Activated T-cell treated with anti-CD3 and anti-CD28 coated beads, Interleukin-2, amount 50 U/mL, for 24 hours (primary cell): ENCODE results near the gene PPP4R4.
A peak's percentile ranks its signal among the peaks of the same experiment; 100 is the strongest.

ENCODE experiments used
- DNase-seq: peaks from one replicate; pipeline ENCODE4 v3.0.0-alpha.2; 2020
- H3K27ac Mint-ChIP-seq: 2 replicates; pipeline ENCODE4 v1.8.0; 2020; ENCODE audit warnings: mild to moderate bottlenecking, mixed read lengths
- H3K27me3 Mint-ChIP-seq: 2 replicates; pipeline ENCODE4 v1.8.0; 2020; ENCODE audit warnings: mixed read lengths
- H3K36me3 Mint-ChIP-seq: 2 replicates; pipeline ENCODE4 v1.8.0; 2020; ENCODE audit warnings: low read depth, mixed read lengths
- H3K4me1 Mint-ChIP-seq: 2 replicates; pipeline ENCODE4 v1.8.0; 2020; ENCODE audit warnings: low read depth, mixed read lengths
- H3K4me3 Mint-ChIP-seq: 2 replicates; pipeline ENCODE4 v1.8.0; 2020; ENCODE audit warnings: mild to moderate bottlenecking, moderate library complexity, mixed read lengths
- H3K9me3 Mint-ChIP-seq: 2 replicates; pipeline ENCODE4 v1.8.0; 2020; ENCODE audit warnings: mixed read lengths

Gene PPP4R4

DNA sequence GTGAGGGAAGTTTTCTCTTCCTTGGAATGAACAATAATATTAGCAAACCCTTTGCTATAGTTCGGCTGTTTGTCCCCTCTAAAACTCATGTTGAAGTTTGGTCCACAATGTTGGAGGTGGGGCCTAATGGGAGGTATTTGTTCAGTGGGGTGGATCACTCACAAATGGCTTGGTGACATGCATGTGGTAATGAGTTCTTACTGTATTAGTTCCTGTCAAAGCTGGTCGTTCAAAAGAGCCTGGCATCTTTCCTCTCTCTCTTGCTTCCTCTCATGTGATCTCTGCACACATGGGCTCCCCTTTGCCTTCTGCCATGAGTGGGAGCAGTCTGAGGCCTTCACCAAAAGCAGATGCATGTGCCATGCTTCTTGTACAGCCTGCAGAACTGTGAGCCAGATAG lies 13.1 kb upstream of the PPP4R4 start:
- Mint-ChIP-seq H3K27ac (peak overlapping the region; percentile 63), H3K9me3 (no peaks in the 10 kb centered on the region), H3K27me3 (no peaks in the 10 kb centered on the region), H3K4me3 (no peak overlapping the region), H3K36me3 (no peaks in the 10 kb centered on the region), H3K4me1 (peaks cover 76% of the 10 kb centered on the region)
- DNase-seq, result no peak

DNA sequence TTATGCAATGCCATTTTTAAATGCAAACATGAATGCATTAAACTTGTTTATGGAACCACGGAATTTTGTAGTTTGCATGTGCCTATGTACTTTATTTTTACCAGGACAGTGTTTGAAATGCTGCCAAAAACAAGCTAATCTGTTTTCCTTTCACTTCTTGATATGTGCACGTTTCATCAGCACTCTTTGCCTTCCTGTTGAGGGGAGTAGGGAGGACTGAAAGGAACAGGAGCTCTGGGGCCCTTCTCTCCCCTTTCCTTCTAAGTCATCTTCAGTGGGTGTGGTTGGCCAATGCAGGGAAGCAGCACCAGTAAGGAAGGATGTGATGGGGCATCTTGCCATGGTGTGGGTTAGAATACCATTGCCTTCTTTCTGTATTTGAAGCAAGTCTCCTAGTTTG lies 12.1 kb upstream of the PPP4R4 start:
- H3K4me1 Mint-ChIP-seq, result peaks cover 74% of the 10 kb centered on the region
- no peak overlapping the region for H3K4me3 Mint-ChIP-seq
- H3K9me3 Mint-ChIP-seq, result no peaks in the 10 kb centered on the region
- no peaks in the 10 kb centered on the region for H3K27me3 Mint-ChIP-seq
- no peaks in the 10 kb centered on the region for H3K36me3 Mint-ChIP-seq
- no peak for DNase-seq
- H3K27ac Mint-ChIP-seq, result peak overlapping the region; percentile 47

GRCh38 chr14:94162466-94162865 lies 11.7 kb upstream of the PPP4R4 start:
- Mint-ChIP-seq H3K9me3 (no peaks in the 10 kb centered on the region), H3K27me3 (no peaks in the 10 kb centered on the region), H3K27ac (peak overlapping the region; percentile 47), H3K4me1 (peaks cover 70% of the 10 kb centered on the region), H3K4me3 (no peak overlapping the region), H3K36me3 (no peaks in the 10 kb centered on the region)
- no peak for DNase-seq

- no peak for DNase-seq
- Mint-ChIP-seq H3K27me3 (no peaks in the 10 kb centered on the region), H3K9me3 (no peaks in the 10 kb centered on the region), H3K4me1 (peaks cover 56% of the 10 kb centered on the region), H3K36me3 (no peaks in the 10 kb centered on the region), H3K4me3 (no peak overlapping the region), H3K27ac (no peak overlapping the region)
Measured at GRCh38 chr14:94163796-94164195, 10.3 kb upstream of the PPP4R4 start.

DNA sequence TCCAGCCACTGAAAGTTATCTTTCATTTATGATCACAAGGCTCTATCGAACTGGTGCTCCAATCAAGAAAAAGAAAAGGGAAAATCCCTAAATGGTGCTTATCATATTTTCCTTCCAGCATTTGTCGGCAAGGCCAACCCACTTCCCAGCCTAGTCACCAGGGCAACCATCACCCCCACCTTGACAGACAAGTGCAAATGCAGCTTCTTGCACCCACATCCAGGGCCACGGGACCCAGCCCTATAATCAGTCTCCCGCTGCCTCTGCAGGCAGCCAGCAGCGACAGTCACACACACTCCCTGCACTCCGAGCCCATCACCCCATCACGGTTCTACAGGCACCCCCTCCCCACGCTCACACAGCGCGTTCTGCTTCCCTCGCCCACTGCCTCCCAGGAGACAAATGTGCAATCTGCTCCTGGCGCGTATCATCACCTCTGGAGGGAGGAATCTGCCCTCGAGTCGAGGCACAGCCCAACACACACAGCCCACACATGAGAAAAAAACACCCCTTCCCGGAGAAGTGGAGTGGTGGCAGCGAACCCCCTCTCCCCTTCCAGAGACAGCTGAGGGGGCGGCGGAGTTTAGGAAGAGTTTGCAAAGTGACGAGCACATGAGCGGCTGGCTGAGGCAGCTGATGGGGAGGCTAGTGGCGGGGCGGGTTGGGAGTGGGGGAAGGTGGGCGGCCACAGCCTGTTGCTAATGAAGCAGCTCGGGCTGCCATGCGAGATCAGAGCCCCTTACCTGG lies 9.3 kb upstream of the PPP4R4 start:
- no peaks in the 10 kb centered on the region for H3K27me3 Mint-ChIP-seq
- no peak for DNase-seq
- peaks cover 49% of the 10 kb centered on the region for H3K4me1 Mint-ChIP-seq
- H3K27ac Mint-ChIP-seq, result peak overlapping the region; percentile 71
- no peaks in the 10 kb centered on the region for H3K9me3 Mint-ChIP-seq
- no peaks in the 10 kb centered on the region for H3K36me3 Mint-ChIP-seq
- H3K4me3 Mint-ChIP-seq, result no peak overlapping the region

- no peak overlapping the region for H3K27ac Mint-ChIP-seq
- H3K9me3 Mint-ChIP-seq, result no peaks in the 10 kb centered on the region
- DNase-seq, result no peak
- H3K4me1 Mint-ChIP-seq, result peaks cover 40% of the 10 kb centered on the region
- no peaks in the 10 kb centered on the region for H3K27me3 Mint-ChIP-seq
- H3K4me3 Mint-ChIP-seq, result no peak overlapping the region
- H3K36me3 Mint-ChIP-seq, result no peaks in the 10 kb centered on the region
Measured at GRCh38 chr14:94165744-94166143, 8.4 kb upstream of the PPP4R4 start.

DNA sequence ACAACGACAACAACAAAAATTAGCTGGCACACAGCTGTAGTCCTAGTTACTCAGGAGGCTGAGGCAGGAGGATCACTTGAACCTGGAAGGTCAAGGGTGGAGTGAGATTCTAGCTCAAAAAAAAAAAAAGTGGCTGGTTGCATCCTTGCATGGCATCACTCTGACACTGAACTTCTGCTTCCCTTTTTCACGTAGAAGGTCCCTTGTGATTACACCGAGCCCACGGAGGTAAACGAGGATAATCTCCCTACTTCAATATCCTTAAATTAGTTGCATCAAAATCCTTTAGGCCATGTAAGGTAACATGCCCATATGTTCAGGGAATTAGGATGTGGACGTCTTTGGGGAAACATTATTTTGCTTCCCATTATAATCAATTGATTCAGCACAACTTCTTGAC lies 4.0 kb upstream of the PPP4R4 start:
- Mint-ChIP-seq H3K4me1 (peaks cover 15% of the 10 kb centered on the region), H3K27ac (no peak overlapping the region)

GRCh38 chr14:94171208-94171607 lies 2.9 kb upstream of the PPP4R4 start:
- H3K27me3 Mint-ChIP-seq, result peaks cover 26% of the 10 kb centered on the region
- no peaks in the 10 kb centered on the region for H3K9me3 Mint-ChIP-seq
- no peak overlapping the region for H3K4me3 Mint-ChIP-seq
- H3K27ac Mint-ChIP-seq, result no peak overlapping the region
- peaks cover 21% of the 10 kb centered on the region for H3K4me1 Mint-ChIP-seq
- DNase-seq, result no peak
- no peaks in the 10 kb centered on the region for H3K36me3 Mint-ChIP-seq

More for the DNA sequence above, 4.0 kb upstream of the PPP4R4 start:
- H3K9me3 Mint-ChIP-seq, result no peaks in the 10 kb centered on the region
- no peak for DNase-seq
- H3K27me3 Mint-ChIP-seq, result peaks cover 17% of the 10 kb centered on the region
- H3K36me3 Mint-ChIP-seq, result no peaks in the 10 kb centered on the region
- H3K4me3 Mint-ChIP-seq, result no peak overlapping the region

GRCh38 chr14:94172545-94172944 lies 1.6 kb upstream of the PPP4R4 start:
- Mint-ChIP-seq H3K27me3 (peaks cover 26% of the 10 kb centered on the region), H3K4me1 (peaks cover 30% of the 10 kb centered on the region), H3K4me3 (peak overlapping the region; percentile 78), H3K27ac (no peak overlapping the region), H3K36me3 (no peaks in the 10 kb centered on the region), H3K9me3 (no peaks in the 10 kb centered on the region)
- DNase-seq, result no peak

- Mint-ChIP-seq H3K36me3 (no peaks in the 10 kb centered on the region), H3K27ac (peak overlapping the region; percentile 61), H3K9me3 (no peaks in the 10 kb centered on the region), H3K27me3 (peaks cover 26% of the 10 kb centered on the region), H3K4me1 (peaks cover 35% of the 10 kb centered on the region), H3K4me3 (peak overlapping the region; percentile 78)
- DNase-seq, result no peak
Measured at GRCh38 chr14:94173471-94173884, 644 bp upstream of the PPP4R4 start.

DNA sequence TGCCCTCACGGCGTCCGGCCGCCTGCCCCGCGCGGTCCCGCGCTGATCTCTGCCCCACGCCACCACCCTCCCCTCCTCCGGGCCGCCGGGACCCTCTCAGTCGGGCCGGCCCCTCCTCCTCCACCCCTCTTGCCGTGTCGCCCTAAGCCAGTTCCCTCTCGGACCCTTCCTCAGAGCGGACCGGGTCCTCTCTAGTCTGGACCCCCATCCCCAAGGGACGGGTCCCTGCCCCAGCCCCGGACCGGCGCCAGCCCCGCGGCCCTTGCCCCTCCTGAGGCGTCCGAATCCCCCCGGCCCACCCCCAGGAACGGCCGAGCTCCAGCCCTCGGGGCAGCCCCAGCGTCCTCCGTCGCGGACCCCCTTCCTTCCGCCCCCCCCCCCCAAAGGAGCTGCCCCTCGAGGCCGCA lies 485 bp downstream of the PPP4R4 start:
- no peak for DNase-seq
- peaks cover 35% of the 10 kb centered on the region for H3K4me1 Mint-ChIP-seq
- H3K4me3 Mint-ChIP-seq, result peak overlapping the region; percentile 77
- H3K9me3 Mint-ChIP-seq, result no peaks in the 10 kb centered on the region
- no peaks in the 10 kb centered on the region for H3K36me3 Mint-ChIP-seq
- H3K27ac Mint-ChIP-seq, result no peak overlapping the region
- H3K27me3 Mint-ChIP-seq, result peaks cover 26% of the 10 kb centered on the region

- DNase-seq, result peak; percentile 47
- Mint-ChIP-seq H3K36me3 (no peaks in the 10 kb centered on the region), H3K9me3 (no peaks in the 10 kb centered on the region), H3K4me1 (peaks cover 35% of the 10 kb centered on the region), H3K27me3 (peaks cover 26% of the 10 kb centered on the region), H3K27ac (peak overlapping the region; percentile 61), H3K4me3 (peak overlapping the region; percentile 77)
Measured at GRCh38 chr14:94175011-94175745, 1.1 kb downstream of the PPP4R4 start.

- H3K27me3 Mint-ChIP-seq, result peaks cover 26% of the 10 kb centered on the region
- H3K4me3 Mint-ChIP-seq, result peak overlapping the region; percentile 77
- no peak overlapping the region for H3K27ac Mint-ChIP-seq
- H3K4me1 Mint-ChIP-seq, result peaks cover 39% of the 10 kb centered on the region
- no peaks in the 10 kb centered on the region for H3K9me3 Mint-ChIP-seq
- no peak for DNase-seq
- no peaks in the 10 kb centered on the region for H3K36me3 Mint-ChIP-seq
Measured at GRCh38 chr14:94175747-94176146, 1.6 kb downstream of the PPP4R4 start.

GRCh38 chr14:94176808-94177207 lies 2.7 kb downstream of the PPP4R4 start:
- Mint-ChIP-seq H3K27me3 (peaks cover 25% of the 10 kb centered on the region), H3K4me1 (peaks cover 44% of the 10 kb centered on the region), H3K4me3 (no peak overlapping the region), H3K9me3 (no peaks in the 10 kb centered on the region), H3K27ac (no peak overlapping the region), H3K36me3 (no peaks in the 10 kb centered on the region)
- no peak for DNase-seq

- Mint-ChIP-seq H3K27ac (no peak overlapping the region), H3K9me3 (no peaks in the 10 kb centered on the region), H3K36me3 (no peaks in the 10 kb centered on the region), H3K4me3 (no peak overlapping the region), H3K4me1 (peaks cover 44% of the 10 kb centered on the region), H3K27me3 (peaks cover 17% of the 10 kb centered on the region)
- no peak for DNase-seq
Measured at GRCh38 chr14:94177806-94178205, 3.7 kb downstream of the PPP4R4 start.
